ENCODE measurements around the gene KMT2A. TPM values are rescaled to one million over a fixed set of nuclear protein-coding genes. Genes with fewer than 3 reads are reported as not detected.

Gene KMT2A
- total and polyA plus RNA-seq, 12 donors = 4.1 to 44.5 (median 34.6) TPM

DNA sequence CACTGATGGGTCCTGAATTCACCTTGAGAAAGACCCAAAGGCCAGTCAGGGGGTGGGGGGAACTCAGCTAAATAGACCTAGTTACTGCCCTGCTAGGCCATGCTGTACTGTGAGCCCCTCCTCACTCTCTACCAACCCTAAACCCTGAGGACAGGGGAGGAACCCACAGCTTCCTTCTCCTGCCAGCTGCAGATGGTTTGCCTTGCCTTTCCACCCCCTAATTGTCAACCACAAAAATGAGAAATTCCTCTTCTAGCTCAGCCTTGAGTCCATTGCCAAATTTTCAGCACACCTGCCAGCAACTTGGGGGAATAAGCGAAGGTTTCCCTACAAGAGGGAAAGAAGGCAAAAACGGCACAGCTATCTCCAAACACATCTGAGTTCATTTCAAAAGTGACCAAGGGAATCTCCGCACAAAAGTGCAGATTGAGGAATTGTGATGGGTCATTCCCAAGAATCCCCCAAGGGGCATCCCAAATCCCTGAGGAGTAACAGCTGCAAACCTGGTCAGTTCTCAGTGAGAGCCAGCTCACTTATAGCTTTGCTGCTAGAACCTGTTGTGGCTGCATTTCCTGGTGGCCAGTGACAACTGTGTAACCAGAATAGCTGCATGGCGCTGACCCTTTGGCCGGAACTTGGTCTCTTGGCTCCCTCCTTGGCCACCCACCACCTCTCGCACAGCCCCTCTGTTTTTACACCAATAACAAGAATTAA is 88.6 kb downstream of the KMT2A start:
- 88 to 91% methylated on average over 6 of the region's 6 CpGs for WGBS, 2 donors
- Histone ChIP-seq H3K36me3 (peaks cover 0 to 58% (median 38%) of the 10 kb centered on the region in 9 donors), H3K4me1 (peaks cover 0 to 17% (median 6%) of the 10 kb centered on the region in 9 donors), H3K9me3 (no peaks in the 10 kb centered on the region), H3K27me3 (no peaks in the 10 kb centered on the region), H3K27ac (no peak overlapping the region), H3K4me3 (no peak overlapping the region)
- DNase-seq (no peak), ATAC-seq (peak in 2 of 8 donors; percentile 13 to 30)
- TF ChIP-seq, protein P1, sequence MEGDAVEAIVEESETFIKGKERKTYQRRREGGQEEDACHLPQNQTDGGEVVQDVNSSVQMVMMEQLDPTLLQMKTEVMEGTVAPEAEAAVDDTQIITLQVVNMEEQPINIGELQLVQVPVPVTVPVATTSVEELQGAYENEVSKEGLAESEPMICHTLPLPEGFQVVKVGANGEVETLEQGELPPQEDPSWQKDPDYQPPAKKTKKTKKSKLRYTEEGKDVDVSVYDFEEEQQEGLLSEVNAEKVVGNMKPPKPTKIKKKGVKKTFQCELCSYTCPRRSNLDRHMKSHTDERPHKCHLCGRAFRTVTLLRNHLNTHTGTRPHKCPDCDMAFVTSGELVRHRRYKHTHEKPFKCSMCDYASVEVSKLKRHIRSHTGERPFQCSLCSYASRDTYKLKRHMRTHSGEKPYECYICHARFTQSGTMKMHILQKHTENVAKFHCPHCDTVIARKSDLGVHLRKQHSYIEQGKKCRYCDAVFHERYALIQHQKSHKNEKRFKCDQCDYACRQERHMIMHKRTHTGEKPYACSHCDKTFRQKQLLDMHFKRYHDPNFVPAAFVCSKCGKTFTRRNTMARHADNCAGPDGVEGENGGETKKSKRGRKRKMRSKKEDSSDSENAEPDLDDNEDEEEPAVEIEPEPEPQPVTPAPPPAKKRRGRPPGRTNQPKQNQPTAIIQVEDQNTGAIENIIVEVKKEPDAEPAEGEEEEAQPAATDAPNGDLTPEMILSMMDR (IDR thresholded peaks at IDR 0.05) = no peak
- intact Hi-C loops (cut with DNase I) = no loop called here

DNA sequence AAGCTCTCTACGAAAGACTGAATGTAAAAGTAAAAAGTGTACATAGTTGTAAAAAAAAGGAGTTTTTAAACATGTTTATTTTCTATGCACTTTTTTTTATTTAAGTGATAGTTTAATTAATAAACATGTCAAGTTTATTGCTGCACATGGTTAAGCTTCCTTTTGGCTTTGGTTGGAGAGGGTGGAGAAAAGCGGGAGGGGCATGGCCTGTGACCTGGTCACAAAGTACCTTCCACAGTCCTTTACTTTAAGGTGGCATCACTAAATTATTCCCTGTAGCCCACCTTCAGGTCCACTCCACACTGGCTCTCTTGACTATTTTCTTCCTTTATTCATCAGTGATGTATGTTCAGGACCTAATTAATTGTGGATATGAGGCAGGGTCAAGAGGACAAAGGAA is 90.4 kb downstream of the KMT2A start:
- ATAC-seq (no peak), DNase-seq (no peak)
- 89 to 93% methylated on average over 2 of the region's 2 CpGs for WGBS, 2 donors
- Histone ChIP-seq H3K36me3 (peaks cover 0 to 40% (median 20%) of the 10 kb centered on the region in 9 donors), H3K9me3 (no peaks in the 10 kb centered on the region), H3K27ac (no peak overlapping the region), H3K27me3 (peaks cover 0 to 14% (median 0%) of the 10 kb centered on the region in 7 donors), H3K4me3 (no peak overlapping the region), H3K4me1 (peaks cover 4 to 28% (median 17%) of the 10 kb centered on the region in 9 donors)
- TF ChIP-seq, protein P1 (IDR thresholded peaks at IDR 0.05) = no peak
- intact Hi-C loops (cut with DNase I) = no loop called here

DNA sequence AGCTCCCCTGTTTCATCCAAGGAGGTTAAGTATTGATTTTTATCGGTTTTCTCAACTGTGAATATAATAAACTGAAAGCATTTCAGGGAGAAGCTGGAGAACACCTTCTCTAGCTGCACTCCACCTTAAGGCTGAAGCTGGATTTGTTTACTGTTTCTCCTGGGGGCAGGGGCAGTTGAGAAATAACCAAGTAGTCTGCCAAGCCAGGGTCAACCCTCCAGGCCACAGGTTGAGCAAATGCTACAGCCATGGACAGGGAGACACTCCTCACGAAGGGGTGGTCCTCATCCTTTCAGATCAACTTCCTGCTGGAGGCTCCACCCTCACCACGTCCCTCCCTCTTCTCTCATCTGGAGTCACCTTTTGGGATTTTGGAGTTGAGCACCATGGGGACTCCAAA is 90.8 kb downstream of the KMT2A start, which contains the start of gene TTC36:
Gene TTC36, plus strand, starts transcription at position 366 of the 400 bp plus-strand sequence. Its CDS starts 21 bp downstream, at position 387.
- WGBS, 2 donors = 66 to 73% methylated on average over 3 of the region's 3 CpGs

GRCh38 chr11:118528511-118528910 is 92.2 kb downstream of the KMT2A start:
- intact Hi-C loops (cut with DNase I) = no loop called here
- WGBS, 2 donors = 93 to 95% methylated on average over 6 of the region's 6 CpGs

More for the DNA sequence above, 90.8 kb downstream of the KMT2A start, which contains the start of gene TTC36:
- Histone ChIP-seq H3K4me1 (peaks cover 4 to 30% (median 18%) of the 10 kb centered on the region in 9 donors), H3K9me3 (no peaks in the 10 kb centered on the region), H3K4me3 (no peak within 1 kb of the TSS), H3K36me3 (peaks cover 0 to 36% (median 16%) of the 10 kb centered on the region in 9 donors), H3K27ac (no peak within 1 kb of the TSS), H3K27me3 (peaks cover 0 to 14% (median 0%) of the 10 kb centered on the region in 7 donors)
- DNase-seq (no peak), ATAC-seq (no peak)
- intact Hi-C loops (cut with DNase I) = no loop called here
- TF ChIP-seq, protein P1 (IDR thresholded peaks at IDR 0.05) = no peak

More at GRCh38 chr11:118528511-118528910, 92.2 kb downstream of the KMT2A start:
- TF ChIP-seq, protein P1 (IDR thresholded peaks at IDR 0.05) = no peak
- H3K4me1 ChIP-seq = peaks cover 4 to 28% (median 18%) of the 10 kb centered on the region in 9 donors
- H3K27me3 ChIP-seq = peaks cover 0 to 14% (median 0%) of the 10 kb centered on the region in 7 donors
- H3K27ac ChIP-seq = no peak overlapping the region
- H3K9me3 ChIP-seq = no peaks in the 10 kb centered on the region
- no peak for ATAC-seq
- no peak for DNase-seq
- H3K36me3 ChIP-seq = peaks cover 0 to 22% (median 6%) of the 10 kb centered on the region in 9 donors
- H3K4me3 ChIP-seq = no peak overlapping the region

Data from heart right ventricle (tissue), 16 donors.